A673 (cell line): ENCODE measurements around the gene BRD7. TPM values are rescaled to one million over a fixed set of nuclear protein-coding genes. Genes with fewer than 3 reads are reported as not detected.

Experiments used
- BruUV-seq: library from RNA; stranded (reverse); fragments of 400-500 nt; replicated peaks from 2 replicates; lab custom pipeline; 2021; lab: Mats Ljungman, UMichigan
- CTCF ChIA-PET: fragments of 300-600 bp; sonication (Branson Sonifier 250); formaldehyde crosslinking; loops from one replicate; lab custom pipeline; 2022; ENCODE audit warnings: antibody characterized with exemption; lab: Charles Lee
- POLR2A ChIA-PET: fragments of 300-600 bp; sonication (Branson Sonifier 250); formaldehyde crosslinking; loops from one replicate; lab custom pipeline; 2022; ENCODE audit warnings: antibody characterized with exemption; ENCODE audit not compliant: low non-redundant PET; lab: Charles Lee
- DNase-seq: peaks from one replicate; pipeline ENCODE4 v3.0.0-alpha.2; 2015; ENCODE audit warnings: low spot score
- H3K27ac ChIP-seq: fragments of 200-600 bp; sonication (generic); 2 replicates; pipeline ENCODE4 v1.5.1; 2016; ENCODE audit warnings: mixed run types, low read depth, mild to moderate bottlenecking, mixed read lengths, antibody characterized with exemption, low read length; ENCODE audit not compliant: poor library complexity, severe bottlenecking
- H3K27me3 ChIP-seq: fragments of 200-600 bp; sonication (generic); replicated peaks from 2 replicates; pipeline ENCODE4 v1.6.1; 2017; ENCODE audit warnings: mixed run types, low read depth, mild to moderate bottlenecking, mixed read lengths, antibody characterized with exemption, low read length; ENCODE audit not compliant: insufficient read depth, poor library complexity
- H3K36me3 ChIP-seq: fragments of 200-600 bp; sonication (generic); 2 replicates; pipeline ENCODE4 v1.6.1; 2016; ENCODE audit warnings: mixed run types, mild to moderate bottlenecking, mixed read lengths, antibody characterized with exemption, low read length; ENCODE audit not compliant: insufficient read depth, poor library complexity, severe bottlenecking
- H3K4me1 ChIP-seq: fragments of 200-600 bp; sonication (generic); 2 replicates; pipeline ENCODE4 v1.6.1; 2017; ENCODE audit warnings: mixed run types, mild to moderate bottlenecking, mixed read lengths, antibody characterized with exemption, low read length; ENCODE audit not compliant: insufficient read depth, poor library complexity, severe bottlenecking
- H3K4me3 ChIP-seq: fragments of 200-600 bp; sonication (generic); 2 replicates; pipeline ENCODE4 v1.5.1; 2016; ENCODE audit warnings: low read depth, mixed run types, mild to moderate bottlenecking, mixed read lengths, low read length; ENCODE audit not compliant: poor library complexity, severe bottlenecking
- H3K9me3 ChIP-seq: fragments of 200-600 bp; sonication (generic); 2 replicates; pipeline ENCODE4 v1.6.1; 2016; ENCODE audit warnings: mixed run types, low read depth, mild to moderate bottlenecking, mixed read lengths, antibody characterized with exemption, low read length; ENCODE audit not compliant: poor library complexity, severe bottlenecking
- EZH2 ChIP-seq: fragments of 200-600 bp; sonication (generic); IDR thresholded peaks from 2 replicates; pipeline ENCODE4 v1.6.1; 2017; ENCODE audit warnings: borderline replicate concordance, low read depth, mild to moderate bottlenecking, mixed read lengths, antibody characterized with exemption, low read length; ENCODE audit not compliant: poor library complexity, severe bottlenecking
- intact Hi-C: fragments of 100-400 bp; cut with micrococcal nuclease; formaldehyde crosslinking; loops from one replicate; pipeline ENCODE4 v1.10.0; 2022; ENCODE audit not compliant: unreplicated experiment
- total RNA-seq: library from RNA; stranded (reverse); gene quantifications from 2 replicates; pipeline ENCODE4 v1.2.3, GENCODE V29; 2021
- TF ChIP-seq, protein P1 (sequence below): fragments of 300-800, 200-600 bp; sonication (generic); conservative IDR thresholded peaks from 2 replicates; pipeline ENCODE4 v1.5.1; 2017; ENCODE audit warnings: low read depth, mild to moderate bottlenecking, antibody characterized with exemption, low read length, moderate library complexity, mixed read lengths

The BRD7 gene
- total RNA-seq, 1 experiment from 2014 or later: 93.0 TPM

DNA sequence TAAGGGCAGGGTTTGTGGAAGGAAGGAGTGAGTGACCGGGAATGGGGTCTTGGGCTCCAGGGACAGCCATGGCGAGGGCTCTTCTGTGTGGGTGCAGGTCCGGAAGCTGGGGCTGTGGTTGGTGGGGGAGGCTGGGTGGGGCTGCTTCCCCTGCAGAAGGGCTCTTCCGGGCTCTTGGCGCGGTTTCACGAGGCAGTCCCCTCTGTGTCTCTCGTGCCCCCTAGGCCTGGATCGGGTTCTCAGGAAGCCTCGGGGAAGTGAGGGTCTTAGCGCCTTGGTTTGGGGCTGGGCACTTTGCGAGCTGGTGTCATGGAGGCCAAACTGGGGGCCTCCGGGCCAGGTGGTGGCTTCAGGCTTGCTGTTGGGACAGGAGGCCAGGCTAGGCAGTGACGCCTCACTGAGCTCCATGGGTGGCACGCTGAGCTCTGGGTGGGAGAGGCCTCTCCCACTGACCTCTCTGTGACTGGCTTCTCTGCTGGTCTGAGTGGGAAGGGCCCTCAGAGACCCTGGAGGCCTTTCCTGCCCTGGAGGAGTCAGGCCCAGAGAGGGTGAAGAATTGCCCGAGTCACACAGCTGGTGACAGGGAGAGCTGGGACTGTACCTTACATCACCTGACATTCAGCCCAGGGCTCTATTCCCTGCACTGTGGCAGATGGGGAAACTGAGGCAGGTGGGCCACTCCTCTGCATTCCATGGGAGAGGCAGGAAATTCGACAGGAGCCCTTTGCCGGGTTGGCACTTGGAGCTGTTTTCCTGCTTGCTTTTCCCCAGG lies 94.3 kb downstream of the BRD7 start:
- Histone ChIP-seq H3K36me3 (no peaks in the 10 kb centered on the region), H3K9me3 (no peaks in the 10 kb centered on the region), H3K4me3 (no peak overlapping the region), H3K27ac (no peak overlapping the region), H3K27me3 (no peaks in the 10 kb centered on the region), H3K4me1 (no peaks in the 10 kb centered on the region)
- DNase-seq: no peak
- BruUV-seq: no TSS peak
- intact Hi-C loops: no loop called here
- TF ChIP-seq, protein P1, sequence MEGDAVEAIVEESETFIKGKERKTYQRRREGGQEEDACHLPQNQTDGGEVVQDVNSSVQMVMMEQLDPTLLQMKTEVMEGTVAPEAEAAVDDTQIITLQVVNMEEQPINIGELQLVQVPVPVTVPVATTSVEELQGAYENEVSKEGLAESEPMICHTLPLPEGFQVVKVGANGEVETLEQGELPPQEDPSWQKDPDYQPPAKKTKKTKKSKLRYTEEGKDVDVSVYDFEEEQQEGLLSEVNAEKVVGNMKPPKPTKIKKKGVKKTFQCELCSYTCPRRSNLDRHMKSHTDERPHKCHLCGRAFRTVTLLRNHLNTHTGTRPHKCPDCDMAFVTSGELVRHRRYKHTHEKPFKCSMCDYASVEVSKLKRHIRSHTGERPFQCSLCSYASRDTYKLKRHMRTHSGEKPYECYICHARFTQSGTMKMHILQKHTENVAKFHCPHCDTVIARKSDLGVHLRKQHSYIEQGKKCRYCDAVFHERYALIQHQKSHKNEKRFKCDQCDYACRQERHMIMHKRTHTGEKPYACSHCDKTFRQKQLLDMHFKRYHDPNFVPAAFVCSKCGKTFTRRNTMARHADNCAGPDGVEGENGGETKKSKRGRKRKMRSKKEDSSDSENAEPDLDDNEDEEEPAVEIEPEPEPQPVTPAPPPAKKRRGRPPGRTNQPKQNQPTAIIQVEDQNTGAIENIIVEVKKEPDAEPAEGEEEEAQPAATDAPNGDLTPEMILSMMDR: no peak
- TF ChIP-seq EZH2: no peak
- CTCF ChIA-PET: no interaction called here
- POLR2A ChIA-PET: no interaction called here

DNA sequence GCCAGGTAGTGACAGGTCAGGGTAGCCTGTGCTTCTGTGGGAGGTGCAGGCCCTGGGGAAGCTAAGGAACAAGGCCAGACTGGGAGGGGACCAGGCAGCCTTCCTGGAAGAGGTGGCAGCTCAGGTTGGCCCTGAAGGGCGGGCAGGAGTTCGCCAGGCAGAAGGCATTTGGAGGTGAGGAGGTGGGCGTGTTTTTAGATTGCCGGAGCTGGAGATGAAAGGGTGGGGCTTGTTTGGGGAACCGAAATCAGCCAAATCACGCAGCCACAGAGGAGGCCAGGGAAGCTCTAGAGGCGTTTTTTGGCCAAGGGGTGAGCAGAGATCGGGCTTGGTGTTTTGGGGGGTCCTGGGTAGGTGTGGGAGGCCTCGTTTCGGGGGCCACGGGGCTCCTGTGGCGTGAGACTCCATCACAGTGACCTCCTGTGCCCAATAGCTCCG lies 94.9 kb downstream of the BRD7 start:
- no peak overlapping the region for H3K27ac ChIP-seq
- TF ChIP-seq, protein P1: no peak
- no peak for TF ChIP-seq EZH2
- CTCF ChIA-PET: no interaction called here
- no peaks in the 10 kb centered on the region for H3K27me3 ChIP-seq
- intact Hi-C loops: no loop called here
- no peaks in the 10 kb centered on the region for H3K36me3 ChIP-seq
- no peaks in the 10 kb centered on the region for H3K4me1 ChIP-seq
- POLR2A ChIA-PET: no interaction called here
- no peak for DNase-seq
- H3K4me3 ChIP-seq: no peak overlapping the region
- no peaks in the 10 kb centered on the region for H3K9me3 ChIP-seq
- no TSS peak for BruUV-seq

DNA sequence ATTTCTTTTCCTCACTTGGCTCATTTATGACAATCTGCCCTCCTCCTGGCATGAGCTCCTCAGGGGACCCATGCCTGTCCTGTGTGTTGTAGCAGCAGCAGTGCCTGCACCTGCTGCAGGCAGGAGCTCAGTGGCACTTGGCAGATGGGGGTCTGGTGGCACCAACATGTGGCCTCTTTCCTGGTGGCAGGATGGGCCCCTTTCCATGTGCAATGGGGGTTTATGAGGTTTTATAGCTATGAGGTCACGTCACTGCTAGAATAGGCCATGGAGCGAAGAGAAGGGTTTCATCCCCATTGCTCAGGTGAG lies 95.5 kb downstream of the BRD7 start:
- ChIA-PET POLR2A (no interaction called here), CTCF (no interaction called here)
- H3K27ac ChIP-seq: no peak overlapping the region
- H3K27me3 ChIP-seq: no peaks in the 10 kb centered on the region
- no peak overlapping the region for H3K4me3 ChIP-seq
- intact Hi-C loops: no loop called here
- BruUV-seq: no TSS peak
- TF ChIP-seq EZH2: no peak
- TF ChIP-seq, protein P1: no peak
- H3K36me3 ChIP-seq: no peaks in the 10 kb centered on the region
- no peaks in the 10 kb centered on the region for H3K9me3 ChIP-seq
- no peaks in the 10 kb centered on the region for H3K4me1 ChIP-seq
- DNase-seq: no peak
